Measurements from ENCODE around the gene OR2Z1.

OR2Z1 gene

GRCh38 chr19:8695501-8695900, 25.9 kb upstream of the OR2Z1 start:
- Histone ChIP-seq H3K4me3 (ENCODE audit: low read length) (no peak overlapping the region), H3K9me3 (ENCODE audit: control insufficient read depth, insufficient read depth, low read length) (no peaks in the 10 kb centered on the region), H3K79me2 (ENCODE audit: control insufficient read depth, low read length) (no peaks in the 10 kb centered on the region), H3K4me1 (ENCODE audit: control insufficient read depth, low read length) (no peaks in the 10 kb centered on the region), H3K27ac (ENCODE audit: low read depth, low read length) (no peak overlapping the region), H3F3A (ENCODE audit: control insufficient read depth, insufficient read depth) (no peaks in the 10 kb centered on the region), H3K36me3 (ENCODE audit: control insufficient read depth, low read length) (no peaks in the 10 kb centered on the region), H3K4me2 (ENCODE audit: low read length) (no peak overlapping the region), H3K9me2 (replicated peaks; ENCODE audit: control insufficient read depth, low read length) (no peaks in the 10 kb centered on the region), H4K20me1 (ENCODE audit: control insufficient read depth, insufficient read depth, low read depth, low read length) (no peaks in the 10 kb centered on the region), H3K27me3 (ENCODE audit: control insufficient read depth, low read length) (no peaks in the 10 kb centered on the region)
- TF ChIP-seq, protein P1, sequence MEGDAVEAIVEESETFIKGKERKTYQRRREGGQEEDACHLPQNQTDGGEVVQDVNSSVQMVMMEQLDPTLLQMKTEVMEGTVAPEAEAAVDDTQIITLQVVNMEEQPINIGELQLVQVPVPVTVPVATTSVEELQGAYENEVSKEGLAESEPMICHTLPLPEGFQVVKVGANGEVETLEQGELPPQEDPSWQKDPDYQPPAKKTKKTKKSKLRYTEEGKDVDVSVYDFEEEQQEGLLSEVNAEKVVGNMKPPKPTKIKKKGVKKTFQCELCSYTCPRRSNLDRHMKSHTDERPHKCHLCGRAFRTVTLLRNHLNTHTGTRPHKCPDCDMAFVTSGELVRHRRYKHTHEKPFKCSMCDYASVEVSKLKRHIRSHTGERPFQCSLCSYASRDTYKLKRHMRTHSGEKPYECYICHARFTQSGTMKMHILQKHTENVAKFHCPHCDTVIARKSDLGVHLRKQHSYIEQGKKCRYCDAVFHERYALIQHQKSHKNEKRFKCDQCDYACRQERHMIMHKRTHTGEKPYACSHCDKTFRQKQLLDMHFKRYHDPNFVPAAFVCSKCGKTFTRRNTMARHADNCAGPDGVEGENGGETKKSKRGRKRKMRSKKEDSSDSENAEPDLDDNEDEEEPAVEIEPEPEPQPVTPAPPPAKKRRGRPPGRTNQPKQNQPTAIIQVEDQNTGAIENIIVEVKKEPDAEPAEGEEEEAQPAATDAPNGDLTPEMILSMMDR (IDR thresholded peaks at IDR 0.05; ENCODE audit: low read depth, low read length, poor library complexity, severe bottlenecking) = no peak
- no peak for TF ChIP-seq EZH2phosphoT487 (IDR thresholded peaks at IDR 0.05; ENCODE audit: borderline replicate concordance, low read length)

DNA sequence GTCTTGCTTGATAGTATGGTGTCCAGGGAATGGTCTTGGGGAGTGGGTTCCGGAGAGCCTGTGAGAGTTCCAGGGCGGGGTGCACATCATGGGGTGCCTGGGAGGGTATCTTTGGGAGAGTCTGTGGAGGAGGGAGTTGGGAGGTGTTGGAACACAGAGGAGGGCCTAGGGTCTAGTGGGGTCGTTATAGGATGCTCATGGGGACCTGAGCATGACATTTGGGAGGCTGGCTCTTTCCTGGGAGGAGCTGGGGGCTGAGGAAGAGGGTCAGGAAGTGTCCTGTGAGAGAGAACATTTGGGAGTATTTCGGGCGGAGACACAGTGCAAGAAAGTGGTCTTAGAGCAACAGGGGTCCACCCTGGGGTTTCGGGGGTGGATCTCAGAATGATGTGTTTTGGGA, 25.5 kb upstream of the OR2Z1 start:
- Histone ChIP-seq H3K27me3 (ENCODE audit: control insufficient read depth, low read length) (no peaks in the 10 kb centered on the region), H3K79me2 (ENCODE audit: control insufficient read depth, low read length) (no peaks in the 10 kb centered on the region), H3K4me1 (ENCODE audit: control insufficient read depth, low read length) (no peaks in the 10 kb centered on the region), H3K9me2 (replicated peaks; ENCODE audit: control insufficient read depth, low read length) (no peaks in the 10 kb centered on the region), H3K36me3 (ENCODE audit: control insufficient read depth, low read length) (no peaks in the 10 kb centered on the region), H4K20me1 (ENCODE audit: control insufficient read depth, insufficient read depth, low read depth, low read length) (no peaks in the 10 kb centered on the region), H3K9me3 (ENCODE audit: control insufficient read depth, insufficient read depth, low read length) (no peaks in the 10 kb centered on the region), H3K4me3 (ENCODE audit: low read length) (no peak overlapping the region), H3F3A (ENCODE audit: control insufficient read depth, insufficient read depth) (no peaks in the 10 kb centered on the region), H3K4me2 (ENCODE audit: low read length) (no peak overlapping the region), H3K27ac (ENCODE audit: low read depth, low read length) (no peak overlapping the region)
- no peak for TF ChIP-seq EZH2phosphoT487 (IDR thresholded peaks at IDR 0.05; ENCODE audit: borderline replicate concordance, low read length)
- TF ChIP-seq, protein P1 (IDR thresholded peaks at IDR 0.05; ENCODE audit: low read depth, low read length, poor library complexity, severe bottlenecking) = no peak

DNA sequence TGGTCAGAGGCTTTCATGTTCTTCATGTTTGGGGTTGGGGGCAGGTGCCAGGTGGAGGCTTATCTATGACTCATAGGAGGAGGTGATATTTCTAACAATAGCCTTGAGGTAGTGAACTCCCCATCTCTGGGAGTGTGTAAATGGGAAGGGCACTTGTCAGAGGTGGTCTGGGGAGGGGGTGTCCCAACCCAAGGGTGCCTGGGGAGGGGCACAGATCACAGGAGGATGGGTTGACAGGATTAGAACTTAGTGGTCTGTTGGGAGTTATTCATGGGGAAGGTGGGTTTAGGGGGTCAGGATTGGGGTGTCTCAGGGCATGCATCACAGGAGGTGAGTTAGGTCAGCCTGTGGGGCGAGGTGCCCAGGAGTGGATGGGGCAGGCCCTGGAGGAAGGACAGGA, 24.4 kb upstream of the OR2Z1 start:
- TF ChIP-seq EZH2phosphoT487 (IDR thresholded peaks at IDR 0.05; ENCODE audit: borderline replicate concordance, low read length) = no peak
- TF ChIP-seq, protein P1 (IDR thresholded peaks at IDR 0.05; ENCODE audit: low read depth, low read length, poor library complexity, severe bottlenecking) = no peak
- Histone ChIP-seq H3K4me1 (ENCODE audit: control insufficient read depth, low read length) (no peaks in the 10 kb centered on the region), H3K36me3 (ENCODE audit: control insufficient read depth, low read length) (no peaks in the 10 kb centered on the region), H3K27ac (ENCODE audit: low read depth, low read length) (no peak overlapping the region), H3F3A (ENCODE audit: control insufficient read depth, insufficient read depth) (no peaks in the 10 kb centered on the region), H3K4me2 (ENCODE audit: low read length) (no peak overlapping the region), H3K79me2 (ENCODE audit: control insufficient read depth, low read length) (no peaks in the 10 kb centered on the region), H3K9me2 (replicated peaks; ENCODE audit: control insufficient read depth, low read length) (no peaks in the 10 kb centered on the region), H4K20me1 (ENCODE audit: control insufficient read depth, insufficient read depth, low read depth, low read length) (no peaks in the 10 kb centered on the region), H3K9me3 (ENCODE audit: control insufficient read depth, insufficient read depth, low read length) (no peaks in the 10 kb centered on the region), H3K27me3 (ENCODE audit: control insufficient read depth, low read length) (no peaks in the 10 kb centered on the region), H3K4me3 (ENCODE audit: low read length) (no peak overlapping the region)
